ENCODE measurements around the gene GNAI2.
"Not testable (repeated sequence)": the region's sequence is repeated elsewhere in the genome, so short reads cannot be mapped to it uniquely, and the experiment has no call there.

DNA sequence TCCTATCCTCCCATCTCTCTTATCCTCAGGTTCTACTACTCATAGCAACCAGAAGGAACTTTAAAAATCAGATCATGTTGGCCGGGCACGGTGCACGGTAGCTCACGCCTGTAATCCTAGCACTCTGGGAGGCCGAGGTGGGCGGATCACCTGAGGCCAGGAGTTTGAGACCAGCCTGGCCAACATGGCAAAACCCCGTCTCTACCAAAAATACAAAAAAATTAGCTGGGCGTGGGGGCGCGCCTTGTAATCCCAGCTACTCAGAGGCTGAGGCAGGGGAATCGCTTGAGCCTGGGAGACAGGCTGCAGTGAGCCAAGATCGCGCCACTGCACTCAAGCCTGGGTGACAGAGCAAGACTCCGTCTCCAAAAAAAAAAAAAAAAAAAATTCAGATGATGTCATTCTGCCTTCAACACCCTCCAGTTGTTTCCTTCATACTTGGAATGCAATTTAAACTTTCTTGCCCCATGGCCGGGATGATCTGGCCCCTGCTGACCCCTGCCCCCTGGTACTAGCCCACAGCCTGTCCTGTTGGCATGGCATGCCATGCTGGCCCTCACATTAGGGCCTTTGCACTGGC, 7.7 kb upstream of the GNAI2 start:
- TF ChIP-seq, protein P1, sequence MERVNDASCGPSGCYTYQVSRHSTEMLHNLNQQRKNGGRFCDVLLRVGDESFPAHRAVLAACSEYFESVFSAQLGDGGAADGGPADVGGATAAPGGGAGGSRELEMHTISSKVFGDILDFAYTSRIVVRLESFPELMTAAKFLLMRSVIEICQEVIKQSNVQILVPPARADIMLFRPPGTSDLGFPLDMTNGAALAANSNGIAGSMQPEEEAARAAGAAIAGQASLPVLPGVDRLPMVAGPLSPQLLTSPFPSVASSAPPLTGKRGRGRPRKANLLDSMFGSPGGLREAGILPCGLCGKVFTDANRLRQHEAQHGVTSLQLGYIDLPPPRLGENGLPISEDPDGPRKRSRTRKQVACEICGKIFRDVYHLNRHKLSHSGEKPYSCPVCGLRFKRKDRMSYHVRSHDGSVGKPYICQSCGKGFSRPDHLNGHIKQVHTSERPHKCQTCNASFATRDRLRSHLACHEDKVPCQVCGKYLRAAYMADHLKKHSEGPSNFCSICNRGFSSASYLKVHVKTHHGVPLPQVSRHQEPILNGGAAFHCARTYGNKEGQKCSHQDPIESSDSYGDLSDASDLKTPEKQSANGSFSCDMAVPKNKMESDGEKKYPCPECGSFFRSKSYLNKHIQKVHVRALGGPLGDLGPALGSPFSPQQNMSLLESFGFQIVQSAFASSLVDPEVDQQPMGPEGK (CRISPR knock-in tag; IDR thresholded peaks at IDR 0.05; ENCODE audit: borderline replicate concordance): not testable (repeated sequence)
- TF ChIP-seq, protein P2, sequence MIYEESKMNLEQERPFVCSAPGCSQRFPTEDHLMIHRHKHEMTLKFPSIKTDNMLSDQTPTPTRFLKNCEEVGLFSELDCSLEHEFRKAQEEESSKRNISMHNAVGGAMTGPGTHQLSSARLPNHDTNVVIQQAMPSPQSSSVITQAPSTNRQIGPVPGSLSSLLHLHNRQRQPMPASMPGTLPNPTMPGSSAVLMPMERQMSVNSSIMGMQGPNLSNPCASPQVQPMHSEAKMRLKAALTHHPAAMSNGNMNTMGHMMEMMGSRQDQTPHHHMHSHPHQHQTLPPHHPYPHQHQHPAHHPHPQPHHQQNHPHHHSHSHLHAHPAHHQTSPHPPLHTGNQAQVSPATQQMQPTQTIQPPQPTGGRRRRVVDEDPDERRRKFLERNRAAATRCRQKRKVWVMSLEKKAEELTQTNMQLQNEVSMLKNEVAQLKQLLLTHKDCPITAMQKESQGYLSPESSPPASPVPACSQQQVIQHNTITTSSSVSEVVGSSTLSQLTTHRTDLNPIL (CRISPR knock-in tag; IDR thresholded peaks at IDR 0.05; ENCODE audit: low read depth): not testable (repeated sequence)
- TF ChIP-seq RARB (CRISPR knock-in tag; IDR thresholded peaks at IDR 0.05); ZFP30 (CRISPR knock-in tag; IDR thresholded peaks at IDR 0.05); SNAI2 (CRISPR knock-in tag; IDR thresholded peaks at IDR 0.05); ZNF70 (CRISPR knock-in tag; IDR thresholded peaks at IDR 0.05); ZNF8 (CRISPR knock-in tag; IDR thresholded peaks at IDR 0.05); ZFP3 (CRISPR knock-in tag; IDR thresholded peaks at IDR 0.05); ARNTL (CRISPR knock-in tag; IDR thresholded peaks at IDR 0.05; ENCODE audit: borderline replicate concordance, low read depth); OSR1 (CRISPR knock-in tag; IDR thresholded peaks at IDR 0.05): not testable (repeated sequence)
- TF ChIP-seq, protein P3, sequence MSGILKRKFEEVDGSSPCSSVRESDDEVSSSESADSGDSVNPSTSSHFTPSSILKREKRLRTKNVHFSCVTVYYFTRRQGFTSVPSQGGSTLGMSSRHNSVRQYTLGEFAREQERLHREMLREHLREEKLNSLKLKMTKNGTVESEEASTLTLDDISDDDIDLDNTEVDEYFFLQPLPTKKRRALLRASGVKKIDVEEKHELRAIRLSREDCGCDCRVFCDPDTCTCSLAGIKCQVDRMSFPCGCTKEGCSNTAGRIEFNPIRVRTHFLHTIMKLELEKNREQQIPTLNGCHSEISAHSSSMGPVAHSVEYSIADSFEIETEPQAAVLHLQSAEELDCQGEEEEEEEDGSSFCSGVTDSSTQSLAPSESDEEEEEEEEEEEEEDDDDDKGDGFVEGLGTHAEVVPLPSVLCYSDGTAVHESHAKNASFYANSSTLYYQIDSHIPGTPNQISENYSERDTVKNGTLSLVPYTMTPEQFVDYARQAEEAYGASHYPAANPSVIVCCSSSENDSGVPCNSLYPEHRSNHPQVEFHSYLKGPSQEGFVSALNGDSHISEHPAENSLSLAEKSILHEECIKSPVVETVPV (CRISPR knock-in tag; IDR thresholded peaks at IDR 0.05): not testable (repeated sequence)

Data from SK-N-SH treated with all-trans-retinoic acid at 6 μM for 48 hours (cell line).